Smooth muscle cell of the brain vasculature (primary cell): ENCODE data around the gene FNDC11.
"Not testable (repeated sequence)": the region's sequence is repeated elsewhere in the genome, so short reads cannot be mapped to it uniquely, and the experiment has no call there.

ENCODE experiments used
- DNase-seq: peaks from one replicate; pipeline ENCODE4 v3.0.0-alpha.2; 2012; ENCODE audit warnings: low read depth, low spot score

The FNDC11 gene

DNA sequence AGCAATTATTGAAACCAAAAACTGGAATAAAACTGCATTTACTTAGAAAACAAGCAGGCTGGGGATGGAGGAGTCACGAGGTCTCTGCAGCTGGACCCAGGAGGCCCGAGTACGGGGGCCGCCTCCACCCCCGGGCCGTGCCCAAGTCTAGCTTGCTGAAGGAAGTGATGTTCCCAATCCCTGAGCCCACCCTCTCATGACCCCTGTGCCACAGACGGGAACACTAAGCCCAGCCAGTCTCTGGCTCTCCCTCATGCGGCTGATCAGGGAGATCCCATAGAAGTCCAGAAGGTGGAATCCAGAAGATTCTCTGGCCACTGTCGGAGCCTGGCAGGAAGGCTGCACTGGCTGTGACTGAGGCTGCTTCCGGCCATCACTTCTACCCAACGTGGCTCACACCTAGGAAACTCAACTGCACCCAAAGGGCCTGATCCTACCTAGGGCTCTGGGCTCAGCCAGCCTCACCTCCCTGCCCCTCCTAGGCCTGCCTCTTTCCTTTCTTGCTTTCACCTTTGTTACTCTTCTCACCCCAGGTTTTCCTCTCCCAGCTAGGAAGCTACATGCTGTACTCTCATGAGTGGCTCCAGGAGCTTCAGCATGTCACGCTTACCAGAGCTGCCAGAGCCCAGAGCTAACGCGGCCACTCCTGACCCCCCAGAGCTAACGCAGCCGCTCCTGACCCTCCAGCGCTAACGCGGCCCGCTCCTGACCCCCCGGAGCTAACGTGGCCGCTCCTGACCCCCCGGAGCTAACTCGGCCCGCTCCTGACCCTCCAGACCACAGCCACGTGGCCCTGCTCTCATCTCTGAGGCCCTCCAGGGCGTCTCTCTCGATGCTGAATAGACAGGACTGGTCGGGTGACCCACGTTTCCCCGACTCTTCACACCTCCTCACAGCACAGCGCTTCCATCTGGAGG, 44.8 kb downstream of the FNDC11 start:
- DNase-seq = no peak

DNA sequence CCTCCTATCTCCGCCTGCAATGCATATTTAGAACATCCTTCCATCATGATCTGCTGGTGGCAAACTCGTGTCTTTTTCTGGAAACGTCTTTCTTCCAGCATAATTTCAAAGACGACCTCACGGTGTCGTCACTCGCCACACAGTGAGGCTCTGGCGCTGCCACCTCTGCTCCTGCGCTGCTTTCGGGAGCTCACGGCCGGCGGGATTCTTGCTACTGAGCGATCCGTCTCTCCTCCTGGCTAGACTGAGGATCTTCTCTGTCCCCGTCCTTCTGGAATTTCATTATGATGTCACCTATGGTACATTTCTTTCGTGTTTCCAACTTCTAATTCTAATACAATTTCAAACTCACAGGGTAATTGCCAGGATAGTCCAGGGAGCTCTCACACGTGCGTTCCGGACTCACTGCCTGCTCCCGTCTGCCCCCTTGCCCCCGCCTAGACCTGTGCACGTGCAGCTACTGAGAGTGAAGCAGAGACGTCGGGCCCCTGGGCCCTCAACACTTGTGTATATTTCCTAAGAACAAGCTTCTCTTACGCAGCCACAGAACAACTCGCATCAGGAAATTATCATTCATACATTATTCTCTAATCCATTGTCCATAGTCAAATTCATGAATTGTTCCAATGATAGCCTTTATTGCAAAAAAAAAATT, 45.6 kb downstream of the FNDC11 start:
- DNase-seq = no peak

DNA sequence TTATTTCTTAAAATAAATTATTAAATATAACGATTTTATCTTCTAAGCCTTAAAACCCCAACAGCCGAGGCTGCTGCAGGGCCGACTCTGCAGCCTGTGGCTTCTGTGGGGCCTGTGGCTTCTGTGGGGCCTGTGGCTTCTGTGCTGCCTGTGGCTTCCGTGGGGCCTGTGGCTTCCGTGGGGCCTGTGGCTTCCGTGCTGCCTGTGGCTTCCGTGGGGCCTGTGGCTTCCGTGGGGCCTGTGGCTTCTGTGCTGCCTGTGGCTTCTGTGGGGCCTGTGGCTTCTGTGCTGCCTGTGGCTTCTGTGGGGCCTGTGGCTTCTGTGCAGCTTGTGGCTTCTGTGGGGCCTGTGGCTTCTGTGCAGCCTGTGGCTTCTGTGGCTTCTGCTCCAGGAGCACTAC, 47.7 kb downstream of the FNDC11 start:
- DNase-seq = not testable (repeated sequence)

DNA sequence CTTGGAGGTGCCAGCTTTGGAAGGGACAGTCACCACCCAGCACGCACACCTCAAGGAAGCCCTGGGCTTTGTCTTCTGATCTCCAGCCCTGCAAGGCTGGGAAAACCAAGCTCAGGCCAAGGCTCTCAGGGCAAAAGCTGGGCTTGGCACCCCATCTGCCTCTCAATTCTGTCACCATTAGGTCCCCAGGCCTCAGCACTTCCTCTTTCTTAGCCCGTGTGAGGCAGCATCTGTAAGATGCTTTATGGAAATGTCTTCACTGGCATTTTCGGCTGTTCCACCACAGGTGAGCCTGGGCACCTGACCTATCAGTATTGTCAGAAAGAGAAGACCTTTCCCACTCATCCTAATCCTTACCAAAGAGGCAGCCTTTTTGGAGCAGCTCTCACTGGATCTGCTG, 48.4 kb downstream of the FNDC11 start:
- DNase-seq = no peak
